ENCODE measurements around the gene EXT2.

The EXT2 gene

GRCh38 chr11:44095506-44096359, at the start of gene EXT2:
Gene EXT2, plus strand, starts transcription at chr11:44095678. Its CDS starts 12,035 bp downstream, at chr11:44107713.
- DNase-seq (ENCODE audit: low spot score): peak; percentile 98

DNA sequence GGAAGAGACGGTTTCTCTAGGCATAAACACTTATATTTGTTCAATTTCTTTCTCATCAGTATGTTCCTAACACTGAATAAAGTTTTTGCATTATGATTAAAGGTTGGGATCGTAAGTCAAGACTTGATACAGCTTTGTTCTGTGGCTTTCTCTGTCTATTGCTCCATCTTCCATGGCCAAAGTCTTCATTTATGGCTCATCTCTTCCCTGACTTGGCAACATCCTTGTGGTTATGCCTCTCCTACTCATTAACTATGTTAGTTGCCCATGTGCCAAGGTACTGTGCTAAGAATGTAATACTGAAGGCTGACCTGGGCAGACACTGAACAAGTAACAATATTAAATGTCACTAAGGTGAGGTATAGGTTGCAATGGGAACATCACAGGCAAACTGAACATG, 49.3 kb upstream of the EXT2 start:
- no peak for DNase-seq (ENCODE audit: low spot score)

- no peak for DNase-seq (ENCODE audit: low spot score)
Observed at GRCh38 chr11:44047298-44047697, 48.2 kb upstream of the EXT2 start.

DNA sequence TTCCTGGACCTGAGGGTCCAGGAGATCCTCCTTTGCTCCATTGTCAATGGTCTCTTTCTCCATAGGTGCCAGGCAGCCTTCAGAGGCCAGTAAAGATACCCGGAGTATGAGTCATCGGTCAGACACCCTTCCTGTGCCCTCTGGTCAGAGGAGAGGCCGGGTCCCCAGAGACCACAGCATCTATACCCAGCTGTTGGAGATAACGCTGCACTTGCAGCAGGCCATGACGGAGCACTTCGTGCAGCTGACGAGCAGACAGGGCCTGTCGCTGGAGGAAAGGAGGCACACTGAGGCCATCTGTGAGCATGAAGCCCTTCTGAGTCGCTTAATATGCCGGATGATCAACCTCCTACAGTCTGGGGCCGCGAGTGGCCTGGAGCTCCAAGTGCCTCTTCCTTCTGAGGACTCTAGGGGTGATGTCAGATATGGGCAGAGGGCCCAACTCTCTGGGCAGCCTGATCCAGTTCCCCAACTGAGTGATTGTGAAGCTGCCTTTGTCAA, 47.5 kb upstream of the EXT2 start, which contains the start of gene ACCSL:
Gene ACCSL (plus strand): TSS at position 51 of the 501 bp plus-strand sequence. CDS start 56 bp downstream, at position 107.
- DNase-seq (ENCODE audit: low spot score): no peak

GRCh38 chr11:44049832-44050231, 45.6 kb upstream of the EXT2 start:
- DNase-seq (ENCODE audit: low spot score): no peak

- no peak for DNase-seq (ENCODE audit: low spot score)
Observed at GRCh38 chr11:44051171-44051570, 44.3 kb upstream of the EXT2 start.

- DNase-seq (ENCODE audit: low spot score): no peak
Observed at GRCh38 chr11:44057340-44057739, 38.1 kb upstream of the EXT2 start.

GRCh38 chr11:44058275-44058674, 37.2 kb upstream of the EXT2 start:
- DNase-seq (ENCODE audit: low spot score): no peak

DNA sequence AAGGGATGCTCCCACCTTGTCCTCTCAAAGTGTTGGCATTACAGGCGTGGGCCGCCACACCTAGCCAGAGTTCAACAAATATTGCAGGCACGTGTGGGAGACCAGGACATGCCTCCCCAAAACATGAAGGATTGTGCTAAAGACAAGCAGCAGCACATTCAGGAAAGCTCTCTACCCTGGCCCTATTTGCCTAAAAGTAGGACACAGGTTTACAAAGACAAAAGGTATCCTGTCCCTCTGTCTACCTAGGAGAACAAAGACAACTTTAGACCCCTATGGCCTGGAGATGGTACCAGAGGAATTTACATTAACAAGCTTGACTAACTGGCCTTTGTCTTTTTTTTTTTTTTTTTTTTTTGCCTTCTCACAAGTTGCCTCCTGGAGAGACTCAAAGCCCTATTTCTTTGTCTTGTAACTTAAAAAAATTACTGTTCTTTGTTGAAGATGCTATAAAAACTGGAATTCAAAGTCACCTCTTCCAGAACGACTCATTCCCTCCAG, 30.3 kb upstream of the EXT2 start:
- DNase-seq (ENCODE audit: low spot score): no peak

- DNase-seq (ENCODE audit: low spot score): peak; percentile 94
Observed at GRCh38 chr11:44065841-44066731, 29.4 kb upstream of the EXT2 start, which contains the start of gene ACCS. Gene ACCS, plus strand, starts transcription at chr11:44066270. Its CDS starts 1,358 bp downstream, at chr11:44067628.

DNA sequence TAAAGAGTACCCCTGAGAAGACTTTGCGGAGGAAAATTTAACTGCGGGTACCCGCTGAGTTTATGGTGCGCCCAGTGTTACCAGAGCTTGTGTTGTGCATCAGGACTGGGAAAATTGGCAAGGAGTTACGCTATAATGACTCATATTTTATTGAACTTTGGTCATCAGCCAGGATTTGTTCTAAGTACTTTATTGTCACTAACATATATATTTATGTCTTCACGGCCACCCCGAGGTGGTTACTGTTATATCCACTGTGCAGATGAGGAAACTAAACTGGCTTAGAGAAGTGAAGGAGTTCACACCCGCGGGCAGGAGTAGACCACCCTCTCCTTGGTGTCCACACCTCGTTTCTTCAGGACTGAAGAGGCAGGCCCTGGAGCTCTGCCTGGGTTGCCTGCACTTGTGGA, 28.7 kb upstream of the EXT2 start:
- DNase-seq (ENCODE audit: low spot score): peak; percentile 72

GRCh38 chr11:44067266-44067665, 28.2 kb upstream of the EXT2 start:
- DNase-seq (ENCODE audit: low spot score): no peak

DNA sequence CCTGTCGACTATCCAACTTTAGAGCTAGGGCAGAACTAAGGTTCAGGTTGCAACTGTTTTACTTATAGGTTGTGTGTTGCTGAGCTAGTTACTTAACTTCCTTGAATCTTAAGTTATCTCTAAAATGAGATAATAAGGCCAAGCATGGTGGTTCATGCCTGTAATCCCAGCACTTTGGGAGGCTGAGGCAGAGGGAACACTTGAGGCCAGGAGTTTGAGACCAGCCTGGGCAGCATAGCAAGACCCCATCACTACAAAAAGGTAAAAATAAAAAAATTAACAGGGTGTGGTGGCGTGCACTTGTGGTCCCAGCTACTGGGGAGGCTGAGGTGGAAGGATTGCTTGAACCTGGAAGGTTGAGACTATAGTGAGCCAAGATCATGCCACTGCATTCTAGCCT, 27.3 kb upstream of the EXT2 start:
- DNase-seq (ENCODE audit: low spot score): no peak

DNA sequence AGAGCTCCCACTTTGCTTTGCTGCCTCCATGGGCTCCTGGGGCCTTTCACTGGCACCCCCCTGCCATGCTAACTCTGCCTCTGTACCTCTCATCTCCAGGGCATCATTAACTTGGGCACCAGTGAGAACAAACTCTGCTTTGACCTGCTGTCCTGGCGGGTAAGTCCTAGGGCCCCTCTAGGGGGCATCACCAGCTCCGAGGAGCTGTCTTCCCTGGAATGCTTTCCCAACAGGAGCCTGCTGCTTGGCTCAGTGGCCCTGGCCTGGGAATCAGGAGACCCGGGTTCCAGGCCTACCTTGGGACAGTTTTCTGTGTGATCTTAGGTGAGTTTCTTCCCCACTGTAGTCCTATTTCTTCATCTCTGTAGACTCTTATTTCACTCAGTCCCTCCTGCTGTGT, 24.3 kb upstream of the EXT2 start:
- no peak for DNase-seq (ENCODE audit: low spot score)

GRCh38 chr11:44072757-44073658, 22.5 kb upstream of the EXT2 start:
- DNase-seq (ENCODE audit: low spot score): no peak

DNA sequence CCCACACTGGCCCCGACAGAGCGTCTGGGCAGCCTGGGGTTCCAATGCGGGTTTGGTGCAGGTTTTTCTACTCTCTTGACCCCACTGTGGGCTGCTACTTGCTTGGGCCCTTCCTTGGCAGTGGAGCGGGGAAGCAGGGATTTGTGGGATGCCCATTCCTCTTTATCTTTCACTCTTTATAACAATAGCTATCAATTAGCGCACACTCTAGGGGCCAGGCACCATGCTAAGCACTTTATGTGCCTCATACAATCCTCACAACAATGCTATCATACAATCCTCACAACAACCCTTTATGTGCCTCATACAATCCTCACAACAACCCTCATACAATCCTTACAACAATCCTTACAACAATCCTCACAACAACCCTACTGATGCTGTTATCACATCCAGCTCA, 16.7 kb upstream of the EXT2 start:
- DNase-seq (ENCODE audit: low spot score): no peak

DNA sequence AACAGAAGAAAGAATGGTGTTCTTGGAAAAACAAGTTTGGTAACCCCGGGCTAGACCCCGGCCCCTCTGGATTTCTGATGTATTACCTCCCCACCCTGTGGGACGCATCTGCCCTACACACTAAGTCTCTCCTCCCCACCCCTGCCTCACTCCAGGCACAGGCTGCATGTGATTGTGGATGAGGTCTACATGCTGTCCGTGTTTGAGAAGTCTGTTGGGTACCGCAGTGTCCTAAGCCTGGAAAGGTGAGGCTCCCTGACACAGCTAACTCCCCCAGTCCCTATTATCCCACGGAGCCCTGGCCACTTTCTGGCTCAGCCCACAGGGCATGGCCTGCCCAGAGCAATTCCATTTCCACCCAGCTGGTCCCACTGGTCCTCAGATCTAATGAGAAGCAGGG, 16.1 kb upstream of the EXT2 start:
- DNase-seq (ENCODE audit: low spot score): no peak

GRCh38 chr11:44080951-44081350, 14.5 kb upstream of the EXT2 start:
- no peak for DNase-seq (ENCODE audit: low spot score)

DNA sequence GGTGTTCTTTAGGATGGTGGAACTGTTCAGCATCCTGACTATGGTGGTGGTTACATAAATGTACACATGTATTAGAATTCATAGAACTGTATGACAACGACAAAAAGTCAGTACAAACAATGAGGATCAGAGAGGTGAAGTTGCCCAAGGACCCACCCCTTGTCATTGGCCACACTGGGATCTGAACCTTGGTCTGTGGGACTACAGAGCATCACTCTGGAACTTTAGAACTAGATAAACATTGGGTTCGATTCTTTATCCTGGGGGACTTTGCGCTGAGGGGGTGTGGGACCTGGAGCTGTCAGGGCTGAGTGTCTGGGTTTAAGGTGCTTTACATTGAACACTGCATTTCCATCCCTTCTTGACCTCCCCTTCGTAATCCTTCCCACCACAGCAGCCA, 12.8 kb upstream of the EXT2 start:
- no peak for DNase-seq (ENCODE audit: low spot score)

DNA sequence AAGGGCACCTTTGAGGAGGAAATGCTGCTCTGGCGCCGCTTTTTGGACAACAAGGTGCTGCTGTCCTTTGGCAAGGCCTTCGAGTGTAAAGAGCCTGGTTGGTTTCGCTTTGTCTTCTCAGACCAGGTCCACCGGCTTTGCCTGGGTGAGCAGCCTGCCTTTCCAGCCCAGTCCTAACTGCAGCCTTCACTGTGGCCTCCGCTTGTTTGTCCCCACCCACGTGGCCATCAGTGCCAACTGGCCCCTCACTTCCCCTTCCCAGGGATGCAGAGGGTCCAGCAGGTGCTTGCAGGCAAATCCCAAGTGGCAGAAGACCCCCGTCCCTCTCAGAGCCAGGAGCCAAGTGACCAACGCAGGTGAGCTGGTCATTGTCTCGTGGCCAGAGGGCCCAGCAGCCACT, 12.0 kb upstream of the EXT2 start:
- DNase-seq (ENCODE audit: low spot score): no peak

DNA sequence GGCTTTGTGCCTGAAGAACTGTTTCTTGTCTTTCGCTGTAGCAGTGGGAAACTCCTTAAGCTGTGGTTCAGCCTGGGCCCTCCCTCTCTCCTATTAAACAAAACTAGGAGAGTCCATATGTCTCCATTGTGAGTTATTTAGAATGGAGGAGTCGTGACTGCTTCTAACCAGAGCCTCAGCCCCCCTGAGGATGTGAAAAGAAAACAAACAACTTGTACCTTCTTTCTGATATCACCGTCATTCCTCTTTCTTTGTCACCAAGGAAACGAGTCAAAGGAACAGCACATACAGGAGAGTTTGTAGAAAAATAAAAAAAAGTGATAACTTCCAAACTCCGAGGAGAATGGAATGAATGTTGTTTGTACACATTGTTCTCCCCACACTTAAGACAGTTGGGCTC, 11.6 kb upstream of the EXT2 start:
- DNase-seq (ENCODE audit: low spot score): no peak
